Neutrophil (primary cell): Measurements from ENCODE around the gene NEXN.

Experiments used
- H3K27ac ChIP-seq: fragments of 200-600 bp; sonication (generic); 2 replicates; pipeline ENCODE4 v1.5.1; 2016; ENCODE audit warnings: mild to moderate bottlenecking, moderate library complexity
- H3K27me3 ChIP-seq: fragments of 200-600 bp; sonication (generic); 2 replicates; pipeline ENCODE4 v1.6.0; 2016; ENCODE audit warnings: mild to moderate bottlenecking
- H3K36me3 ChIP-seq: fragments of 200-600 bp; sonication (generic); 2 replicates; pipeline ENCODE4 v1.5.1; 2017
- H3K4me1 ChIP-seq, 2 experiments: fragments of 200-600 bp in 1 of 2; sonication (generic) in 1 of 2; 1 replicate in 1 of 2; 2 replicates in 1 of 2; pipeline versions ENCODE4 v1.5.1 to v1.6.1; 2013 to 2016; ENCODE audit warnings: low read depth in 1 of 2, low read length in 1 of 2, mild to moderate bottlenecking in 1 of 2, moderate library complexity in 1 of 2; ENCODE audit not compliant: control insufficient read depth in 1 of 2, insufficient read depth in 1 of 2
- H3K4me3 ChIP-seq, 2 experiments: fragments of 200-600 bp in 1 of 2; sonication (generic) in 1 of 2; 1 replicate in 1 of 2; 2 replicates in 1 of 2; pipeline ENCODE4 v1.5.1; 2013 to 2016; ENCODE audit warnings: low read depth in 1 of 2, low read length in 1 of 2, mild to moderate bottlenecking in 1 of 2, moderate library complexity in 1 of 2
- H3K9me3 ChIP-seq: fragments of 200-600 bp; sonication (generic); 2 replicates; pipeline ENCODE4 v1.5.1; 2016
- TF ChIP-seq, protein P1 (sequence below): fragments of 200-600 bp; sonication (generic); IDR thresholded peaks from 2 replicates; pipeline ENCODE4 v1.5.1; 2016; ENCODE audit warnings: antibody characterized with exemption

Gene NEXN

DNA sequence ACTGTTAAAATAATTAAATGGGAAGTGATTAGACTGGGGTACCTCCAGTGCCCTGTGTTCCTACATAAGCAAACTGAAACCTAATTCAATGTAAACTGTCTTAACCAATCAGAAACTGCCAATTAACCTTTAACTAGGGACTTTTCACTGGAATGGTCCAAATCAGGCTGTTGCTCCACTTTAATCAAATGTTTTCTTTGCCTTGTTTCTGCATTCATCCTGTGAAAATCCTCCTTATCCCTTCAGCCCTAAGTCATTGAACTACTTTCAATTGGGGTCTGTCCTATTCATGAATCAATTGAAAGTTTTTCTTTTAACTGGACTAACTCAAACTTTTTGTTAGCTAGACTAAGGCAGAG, 95.6 kb downstream of the NEXN start:
- no peak overlapping the region for H3K4me3 ChIP-seq
- H3K27me3 ChIP-seq = no peaks in the 10 kb centered on the region
- no peaks in the 10 kb centered on the region for H3K9me3 ChIP-seq
- TF ChIP-seq, protein P1, sequence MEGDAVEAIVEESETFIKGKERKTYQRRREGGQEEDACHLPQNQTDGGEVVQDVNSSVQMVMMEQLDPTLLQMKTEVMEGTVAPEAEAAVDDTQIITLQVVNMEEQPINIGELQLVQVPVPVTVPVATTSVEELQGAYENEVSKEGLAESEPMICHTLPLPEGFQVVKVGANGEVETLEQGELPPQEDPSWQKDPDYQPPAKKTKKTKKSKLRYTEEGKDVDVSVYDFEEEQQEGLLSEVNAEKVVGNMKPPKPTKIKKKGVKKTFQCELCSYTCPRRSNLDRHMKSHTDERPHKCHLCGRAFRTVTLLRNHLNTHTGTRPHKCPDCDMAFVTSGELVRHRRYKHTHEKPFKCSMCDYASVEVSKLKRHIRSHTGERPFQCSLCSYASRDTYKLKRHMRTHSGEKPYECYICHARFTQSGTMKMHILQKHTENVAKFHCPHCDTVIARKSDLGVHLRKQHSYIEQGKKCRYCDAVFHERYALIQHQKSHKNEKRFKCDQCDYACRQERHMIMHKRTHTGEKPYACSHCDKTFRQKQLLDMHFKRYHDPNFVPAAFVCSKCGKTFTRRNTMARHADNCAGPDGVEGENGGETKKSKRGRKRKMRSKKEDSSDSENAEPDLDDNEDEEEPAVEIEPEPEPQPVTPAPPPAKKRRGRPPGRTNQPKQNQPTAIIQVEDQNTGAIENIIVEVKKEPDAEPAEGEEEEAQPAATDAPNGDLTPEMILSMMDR = no peak
- no peaks in the 10 kb centered on the region for H3K36me3 ChIP-seq
- H3K27ac ChIP-seq = no peak overlapping the region
- H3K4me1 ChIP-seq = peaks cover 21 to 23% of the 10 kb centered on the region in 2 experiments

- no peak overlapping the region for H3K4me3 ChIP-seq
- H3K27ac ChIP-seq = no peak overlapping the region
- TF ChIP-seq, protein P1 = no peak
- H3K4me1 ChIP-seq = peaks cover 21% of the 10 kb centered on the region in 2 experiments
- no peaks in the 10 kb centered on the region for H3K36me3 ChIP-seq
- H3K27me3 ChIP-seq = no peaks in the 10 kb centered on the region
- no peaks in the 10 kb centered on the region for H3K9me3 ChIP-seq
Observed at GRCh38 chr1:77984629-77985028, 96.2 kb downstream of the NEXN start.

GRCh38 chr1:77986810-77987209, 98.4 kb downstream of the NEXN start:
- TF ChIP-seq, protein P1 = no peak

DNA sequence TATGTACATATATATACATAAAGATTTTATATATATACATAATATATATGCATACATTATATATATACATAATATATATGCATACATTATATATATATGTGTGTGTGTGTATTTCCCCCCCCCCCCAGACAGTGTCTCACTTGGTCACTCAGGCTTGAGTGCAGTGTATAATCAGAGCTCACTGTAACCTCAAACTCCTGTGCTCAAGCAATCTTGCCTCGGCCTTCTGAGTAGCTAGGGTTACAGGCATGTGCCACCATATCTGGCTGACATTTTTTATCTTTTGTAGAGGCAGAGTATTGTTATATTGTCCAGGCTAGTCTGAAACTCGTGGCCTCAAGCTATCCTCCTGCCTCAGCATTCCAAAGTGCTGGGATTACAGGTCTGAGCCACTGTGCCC, 99.5 kb downstream of the NEXN start:
- Histone ChIP-seq H3K27ac (no peak overlapping the region), H3K27me3 (no peaks in the 10 kb centered on the region), H3K36me3 (no peaks in the 10 kb centered on the region), H3K9me3 (no peaks in the 10 kb centered on the region), H3K4me1 (peaks cover 12 to 13% of the 10 kb centered on the region in 2 experiments), H3K4me3 (no peak overlapping the region)
- TF ChIP-seq, protein P1 = no peak

More at GRCh38 chr1:77986810-77987209, 98.4 kb downstream of the NEXN start:
- Histone ChIP-seq H3K27ac (peak overlapping the region; percentile 44), H3K27me3 (no peaks in the 10 kb centered on the region), H3K4me3 (no peak overlapping the region), H3K36me3 (no peaks in the 10 kb centered on the region), H3K4me1 (peaks cover 12 to 13% of the 10 kb centered on the region in 2 experiments), H3K9me3 (no peaks in the 10 kb centered on the region)

DNA sequence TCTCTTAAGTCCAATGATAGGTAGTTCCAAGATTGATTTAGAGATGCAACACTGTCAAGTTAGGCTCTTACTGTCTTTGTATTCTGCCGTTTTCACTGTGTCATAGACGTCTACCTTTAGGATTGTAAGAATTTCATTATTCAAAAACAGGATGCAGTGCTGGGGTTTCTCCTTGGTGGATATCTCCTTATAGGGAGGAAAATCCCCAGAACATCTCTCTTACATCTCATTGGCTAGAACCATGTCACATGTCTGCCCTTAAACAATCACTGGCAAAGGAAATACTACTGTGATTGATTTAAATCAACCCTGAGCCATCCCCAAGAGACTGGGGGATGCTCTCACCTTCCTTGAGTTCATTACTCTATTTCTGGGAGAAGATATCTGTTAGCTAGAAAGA, 101.3 kb downstream of the NEXN start:
- peaks cover 12 to 13% of the 10 kb centered on the region in 2 experiments for H3K4me1 ChIP-seq
- H3K27me3 ChIP-seq = no peaks in the 10 kb centered on the region
- H3K27ac ChIP-seq = no peak overlapping the region
- no peaks in the 10 kb centered on the region for H3K9me3 ChIP-seq
- H3K36me3 ChIP-seq = no peaks in the 10 kb centered on the region
- H3K4me3 ChIP-seq = no peak overlapping the region
- TF ChIP-seq, protein P1 = no peak

GRCh38 chr1:77990629-77991204, 102.3 kb downstream of the NEXN start:
- Histone ChIP-seq H3K36me3 (no peaks in the 10 kb centered on the region), H3K4me3 (no peak overlapping the region), H3K27me3 (no peaks in the 10 kb centered on the region), H3K27ac (no peak overlapping the region), H3K9me3 (no peaks in the 10 kb centered on the region), H3K4me1 (peaks cover 12 to 13% of the 10 kb centered on the region in 2 experiments)
- TF ChIP-seq, protein P1 = no peak
